Measurements from ENCODE around the gene TENT5C.

- TF ChIP-seq CTCF (IDR thresholded peaks at IDR 0.05; ENCODE audit: low read depth, low read length, poor library complexity, severe bottlenecking) (no peak), EZH2phosphoT487 (IDR thresholded peaks at IDR 0.05; ENCODE audit: borderline replicate concordance, low read length) (no peak)
These were observed 26.5 kb upstream of the TENT5C start for GRCh38 chr1:117579221-117579906.

Measured in DOHH2 (cell line).